LoVo (cell line): ENCODE measurements around the gene PLXNC1.

Experiments
- DNase-seq: peaks from one replicate; pipeline ENCODE4 v3.0.0-alpha.2; 2016; ENCODE audit warnings: low spot score

The PLXNC1 gene

DNA sequence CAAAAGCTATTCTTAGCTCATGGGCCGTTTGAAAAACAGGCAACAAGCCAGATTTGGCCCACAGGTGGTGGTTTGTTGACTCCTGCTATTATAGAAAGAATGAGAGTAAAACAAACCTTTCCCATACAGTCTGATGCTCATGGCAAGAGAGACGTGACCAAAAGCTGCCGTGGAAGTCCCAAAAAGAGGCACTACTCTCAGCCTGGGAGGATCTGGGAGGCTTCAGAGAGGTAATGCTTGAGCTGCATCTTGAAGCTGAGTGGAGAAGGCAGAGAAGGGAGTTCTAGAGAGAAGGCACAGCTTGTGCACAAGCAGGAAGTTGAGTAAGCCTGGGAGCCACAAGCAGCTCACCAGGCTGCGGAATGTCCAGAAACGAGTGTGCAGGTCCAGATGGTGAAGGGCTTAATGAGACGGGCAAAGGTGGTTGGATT is 9.6 kb downstream of the PLXNC1 start:
- no peak for DNase-seq

DNA sequence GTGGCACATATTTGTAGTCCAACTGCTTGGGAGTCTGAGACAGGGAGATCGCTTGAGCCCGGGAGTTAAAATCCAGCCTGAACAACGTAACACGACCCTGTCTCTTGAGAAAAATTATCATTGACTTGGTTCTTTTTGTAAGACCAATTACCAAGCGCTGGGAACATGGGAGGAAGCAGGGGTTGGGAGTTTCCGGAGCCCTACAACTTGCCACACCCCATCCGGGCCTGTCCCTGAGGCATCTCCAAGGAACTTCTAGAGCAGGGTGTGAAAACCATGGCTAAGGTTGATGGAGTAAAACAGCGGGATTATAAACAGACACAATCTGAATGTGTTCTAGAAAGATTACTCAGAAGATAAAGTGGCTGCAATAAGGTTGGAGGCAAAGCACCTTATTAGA is 10.3 kb downstream of the PLXNC1 start:
- DNase-seq: no peak

DNA sequence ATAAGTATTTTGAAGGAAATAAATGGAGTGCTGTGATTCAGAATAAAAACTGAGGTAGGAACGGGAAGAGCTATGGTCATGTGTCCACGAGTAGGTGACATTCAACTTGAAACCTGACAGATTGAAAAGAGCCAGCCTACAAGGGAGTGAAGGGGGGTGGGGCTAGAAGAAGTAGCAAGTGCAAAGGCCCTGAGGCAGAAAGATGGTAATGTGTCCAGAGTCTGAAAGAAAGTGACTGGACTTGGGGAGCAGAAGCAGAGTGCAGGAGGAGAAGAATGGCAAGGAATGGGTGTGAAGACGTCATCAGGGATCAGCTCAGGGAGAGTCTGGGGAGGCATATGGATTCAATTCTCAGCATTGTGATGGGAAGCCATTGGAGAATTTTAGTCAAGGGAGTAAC is 13.7 kb downstream of the PLXNC1 start:
- DNase-seq: no peak

DNA sequence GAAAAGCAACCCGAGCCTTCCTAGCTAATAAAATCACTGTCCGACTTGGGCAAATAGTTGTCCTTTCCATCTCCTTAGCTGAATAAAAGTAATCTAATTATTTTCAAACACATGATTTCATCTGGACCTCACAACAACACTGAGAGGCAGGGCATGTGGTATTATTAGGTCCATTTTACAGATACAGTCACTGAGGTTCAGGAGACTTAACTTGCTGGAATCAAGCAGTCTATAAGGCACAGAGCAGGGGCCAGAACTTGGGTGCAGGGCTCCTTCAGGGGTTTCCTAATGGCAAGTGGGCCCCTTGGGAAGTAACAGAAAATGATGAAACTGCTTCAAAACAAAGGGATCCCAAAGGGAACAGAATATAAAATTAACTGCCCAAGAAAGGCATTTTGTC is 15.5 kb downstream of the PLXNC1 start:
- no peak for DNase-seq

DNA sequence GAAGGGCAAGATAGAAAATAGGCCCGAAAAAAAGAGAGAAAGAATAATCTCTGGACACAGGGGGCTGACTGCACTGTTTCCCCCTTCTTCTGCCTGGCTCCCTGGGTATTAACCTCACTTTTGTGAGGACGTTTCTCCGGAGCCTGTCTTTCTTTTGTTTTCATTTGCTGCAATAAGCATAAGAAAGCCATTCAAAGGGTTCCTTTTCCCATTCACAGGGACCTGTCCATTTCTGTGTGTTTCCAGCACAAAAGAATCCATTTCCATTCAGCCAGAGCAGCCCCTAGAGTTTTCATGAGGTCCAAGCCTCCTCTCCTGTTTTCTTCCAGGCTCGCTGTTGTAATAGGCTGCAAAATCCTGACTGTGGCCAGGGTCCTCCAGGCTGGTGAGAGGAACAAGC is 16.8 kb downstream of the PLXNC1 start:
- no peak for DNase-seq

DNA sequence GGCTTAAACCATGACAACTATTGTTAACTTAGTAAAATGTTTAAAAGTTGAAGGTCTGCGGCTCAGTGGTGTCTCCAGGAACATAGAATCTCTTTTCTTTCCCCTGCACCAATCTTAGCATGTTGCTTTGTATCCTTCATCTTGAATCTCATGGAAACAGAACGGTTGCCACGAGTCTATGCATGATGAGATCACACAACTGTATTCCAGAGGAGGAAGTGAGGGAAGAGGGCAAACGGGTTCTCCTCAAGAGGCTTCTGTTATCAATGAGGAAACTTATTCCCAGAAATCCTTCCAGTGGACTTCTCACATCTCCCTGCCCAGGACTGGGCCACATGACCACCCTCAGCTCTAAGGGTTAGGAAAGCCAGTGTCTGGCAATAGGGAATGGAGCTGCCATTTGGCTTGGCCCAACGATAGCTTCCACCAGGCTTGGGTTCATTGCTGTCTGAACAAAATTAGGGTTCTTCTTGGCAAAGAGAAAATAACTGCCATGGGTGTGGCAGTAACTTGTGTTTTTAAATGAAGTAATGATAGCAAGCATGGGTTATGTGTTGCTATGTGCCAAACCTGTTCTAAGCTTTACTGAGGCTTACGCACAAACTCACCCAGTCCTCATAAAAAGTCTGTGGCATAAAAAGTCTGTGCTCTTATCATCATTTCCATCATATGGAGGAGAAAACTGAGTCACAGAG is 17.4 kb downstream of the PLXNC1 start:
- DNase-seq: no peak

DNA sequence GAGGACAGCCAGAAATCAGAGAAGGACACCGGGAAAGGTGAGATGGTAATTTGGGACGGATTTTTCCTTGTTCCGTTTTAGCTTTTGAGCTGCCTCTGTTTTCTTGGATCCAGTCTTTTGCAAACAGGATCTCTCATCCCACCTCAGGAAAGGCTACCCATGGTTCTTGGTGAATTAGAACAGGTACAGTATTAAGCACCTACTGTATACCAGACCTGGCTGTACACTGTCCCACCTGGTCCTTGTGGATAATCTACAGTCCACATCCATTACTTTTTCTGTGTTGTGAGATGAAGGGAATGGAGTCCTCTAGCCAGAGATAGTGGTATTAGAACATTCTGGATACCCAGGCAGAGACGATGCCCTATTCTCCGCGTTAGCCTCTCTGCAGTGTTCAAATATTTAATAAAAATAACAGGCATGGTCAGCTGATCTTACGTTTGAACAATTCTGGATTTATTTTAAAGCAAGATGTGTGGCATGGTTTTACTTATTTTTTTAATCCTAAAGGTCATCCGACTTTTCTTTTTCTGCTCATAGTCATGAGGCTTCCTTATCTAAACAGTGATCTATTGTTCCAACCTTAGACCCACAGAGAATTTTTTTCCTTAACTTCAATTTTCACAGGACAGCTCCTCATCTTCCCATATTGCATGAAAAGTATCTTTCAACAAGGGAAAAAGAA is 18.8 kb downstream of the PLXNC1 start:
- DNase-seq: no peak

DNA sequence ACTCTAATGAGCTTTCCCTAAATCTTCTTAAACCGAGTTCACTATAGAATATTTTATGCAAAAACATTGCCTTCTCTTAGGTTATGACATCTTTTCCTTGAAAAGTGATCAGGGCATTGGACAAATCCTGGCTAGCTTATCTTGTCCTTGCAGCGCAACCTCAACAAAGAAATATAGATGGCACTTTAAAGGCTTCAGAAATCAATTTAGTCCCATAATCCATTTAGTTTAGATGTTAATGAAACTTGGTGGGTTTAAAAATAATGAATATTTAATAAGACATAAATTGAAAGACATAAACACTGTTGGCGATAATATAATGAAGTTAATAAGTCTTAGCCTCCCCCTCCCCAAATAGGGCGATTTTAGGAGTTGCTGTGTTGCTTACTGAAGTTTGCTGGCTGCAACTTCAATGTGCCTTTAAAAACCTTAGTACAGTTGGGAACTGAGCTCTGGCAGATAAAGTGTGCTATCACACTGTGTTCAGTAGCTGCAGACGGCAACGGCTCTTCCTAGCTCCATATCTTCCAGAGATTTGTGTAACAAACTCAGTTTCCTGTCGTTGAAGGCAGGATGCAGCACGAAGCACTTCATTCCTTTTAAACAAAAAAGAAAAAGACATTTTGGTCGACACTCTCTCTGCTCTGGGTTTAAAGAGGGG is 19.5 kb downstream of the PLXNC1 start:
- no peak for DNase-seq

DNA sequence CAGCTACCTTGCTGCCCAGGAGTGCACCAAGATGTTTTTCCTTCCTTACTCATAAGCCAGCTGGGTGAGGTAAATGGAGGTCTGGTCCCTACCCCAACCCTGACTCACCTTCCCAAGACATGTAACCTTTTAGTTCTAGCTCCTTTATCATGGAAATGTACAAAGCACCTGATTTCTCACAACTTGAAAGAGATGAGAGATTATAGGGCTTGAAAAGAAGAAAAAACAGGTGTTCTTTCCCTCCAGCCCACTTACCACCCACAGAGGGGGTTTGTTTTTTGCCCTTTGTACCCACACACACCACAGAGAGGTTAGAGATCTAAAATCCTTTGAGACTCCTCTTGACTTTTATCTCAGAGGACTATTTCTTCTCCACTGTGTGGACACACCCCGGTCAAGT is 21.1 kb downstream of the PLXNC1 start:
- no peak for DNase-seq

DNA sequence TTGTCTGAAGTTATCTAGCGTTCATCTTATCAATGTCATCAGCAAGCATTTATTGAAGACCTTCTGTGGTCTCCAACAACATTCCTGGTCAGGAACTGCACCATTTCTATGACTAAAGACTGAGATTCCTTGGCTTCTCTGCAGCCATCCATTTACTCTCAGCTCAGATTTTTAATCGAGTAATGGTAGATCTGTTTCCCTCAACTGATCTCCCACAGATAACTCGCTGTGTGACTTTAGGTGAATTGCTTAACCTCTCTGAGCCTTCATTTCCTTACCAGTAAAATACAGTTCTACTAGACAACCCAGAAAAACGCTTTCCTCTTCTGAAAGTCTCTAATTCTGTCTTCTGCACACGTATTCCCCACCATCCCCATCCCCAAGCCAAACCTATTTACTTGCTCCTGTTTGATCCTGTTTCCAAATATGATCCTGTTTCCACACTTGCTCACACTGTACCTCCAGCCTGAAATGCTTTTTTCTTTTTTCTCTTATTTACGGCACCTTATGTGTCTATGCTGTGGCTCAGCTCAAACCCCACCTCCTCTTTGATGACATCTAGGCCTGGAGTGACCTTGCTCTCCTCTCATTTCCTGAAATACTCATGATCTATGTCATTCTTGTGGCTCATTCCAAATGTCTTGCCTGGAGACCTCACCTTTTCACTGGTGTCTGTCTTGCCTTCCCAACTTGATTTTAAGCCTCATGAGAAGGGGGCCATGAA is 21.8 kb downstream of the PLXNC1 start:
- no peak for DNase-seq

DNA sequence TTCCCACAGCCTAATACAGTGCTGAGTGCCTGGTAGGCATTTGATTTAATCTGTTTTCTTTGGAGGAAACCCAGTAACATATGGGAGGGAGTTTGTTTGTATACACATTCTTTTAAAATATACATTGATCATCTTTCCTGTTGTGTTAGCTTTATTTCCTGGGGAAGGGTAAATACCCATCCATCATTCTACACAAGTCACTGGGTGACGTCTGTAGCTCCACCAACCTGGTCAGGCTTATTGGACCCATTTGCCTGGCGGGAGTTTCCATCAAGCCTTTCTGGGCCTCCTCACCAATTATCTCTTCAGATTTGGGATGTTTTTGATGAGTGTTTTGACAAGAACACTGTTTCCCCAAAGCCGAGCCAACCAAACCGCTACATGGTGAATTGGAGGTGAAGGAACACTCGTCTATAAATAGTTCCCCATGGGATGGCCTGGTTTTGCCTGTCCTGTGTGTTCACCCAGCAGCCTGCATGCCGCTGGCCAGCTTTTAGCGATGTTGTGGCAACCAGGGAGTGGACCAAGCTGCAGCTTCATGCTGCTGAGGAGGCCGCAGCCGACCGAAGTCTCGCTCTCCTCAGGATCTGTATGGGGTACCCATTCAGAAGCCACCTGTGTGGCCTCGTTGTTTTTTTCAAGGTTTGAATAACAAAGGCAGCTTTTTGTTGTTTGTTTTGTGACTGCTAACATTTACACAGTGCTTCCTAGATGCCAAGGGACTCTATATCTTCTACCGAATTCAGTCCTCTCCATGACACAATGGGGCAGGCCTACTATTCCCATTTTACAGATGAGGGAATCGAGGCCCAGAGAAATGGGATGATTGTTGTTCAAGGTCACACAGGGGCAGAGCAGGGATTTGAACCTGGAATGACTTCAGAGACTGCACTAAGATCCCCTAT is 22.6 kb downstream of the PLXNC1 start:
- DNase-seq: no peak

DNA sequence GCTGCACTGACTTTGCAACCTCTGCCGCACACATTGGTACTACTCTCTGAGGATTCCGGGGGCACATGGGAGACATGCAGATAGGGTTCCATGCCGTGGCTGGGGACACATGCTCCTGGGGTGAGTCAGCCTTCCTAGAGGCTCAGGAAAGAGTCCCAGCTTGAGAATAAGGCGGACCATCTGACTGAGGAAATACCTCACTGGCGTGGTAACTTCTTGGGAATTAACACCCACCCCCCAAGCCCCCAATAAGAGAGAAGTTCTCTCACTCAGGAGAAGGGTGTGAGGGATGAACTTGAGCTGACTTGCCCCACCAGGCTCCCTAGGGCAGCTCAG is 23.2 kb downstream of the PLXNC1 start:
- no peak for DNase-seq

DNA sequence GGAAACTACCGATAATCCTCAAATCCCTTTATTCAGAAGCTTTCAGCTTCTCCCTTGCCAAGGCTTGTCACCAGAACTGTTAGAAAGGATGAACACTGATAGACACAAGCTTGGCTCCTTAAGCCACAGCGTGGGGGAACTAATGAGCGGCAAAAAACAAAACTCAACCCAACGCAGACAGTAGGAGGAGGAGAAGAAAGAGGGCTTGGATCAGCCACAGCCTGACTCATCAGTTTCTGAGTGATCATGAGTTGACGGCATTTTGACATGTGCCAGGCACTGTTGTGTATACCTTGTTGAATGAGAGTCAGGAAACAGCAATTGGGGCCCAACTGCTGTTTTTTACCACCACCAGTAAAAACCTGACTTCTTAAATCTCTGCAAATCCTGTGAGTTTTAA is 23.7 kb downstream of the PLXNC1 start:
- DNase-seq: no peak

DNA sequence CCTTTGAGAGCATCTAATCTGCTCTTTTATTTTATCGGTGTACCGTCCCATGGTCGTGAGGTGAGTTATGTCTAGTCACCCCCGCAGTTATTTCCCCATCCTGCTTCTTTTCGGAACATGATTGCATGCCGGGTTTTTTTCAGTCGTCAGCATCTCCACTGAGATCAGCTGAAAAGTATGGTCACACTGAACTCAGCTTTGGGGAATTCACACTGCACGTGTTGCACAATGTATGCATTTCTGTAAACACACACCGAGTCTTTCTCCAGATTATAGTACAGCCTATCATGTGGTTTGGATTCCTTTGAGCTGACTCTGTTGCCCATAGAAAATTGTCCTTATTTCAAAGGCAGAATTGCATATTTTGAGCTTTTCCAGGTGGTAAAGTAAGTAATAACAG is 24.6 kb downstream of the PLXNC1 start:
- DNase-seq: no peak

DNA sequence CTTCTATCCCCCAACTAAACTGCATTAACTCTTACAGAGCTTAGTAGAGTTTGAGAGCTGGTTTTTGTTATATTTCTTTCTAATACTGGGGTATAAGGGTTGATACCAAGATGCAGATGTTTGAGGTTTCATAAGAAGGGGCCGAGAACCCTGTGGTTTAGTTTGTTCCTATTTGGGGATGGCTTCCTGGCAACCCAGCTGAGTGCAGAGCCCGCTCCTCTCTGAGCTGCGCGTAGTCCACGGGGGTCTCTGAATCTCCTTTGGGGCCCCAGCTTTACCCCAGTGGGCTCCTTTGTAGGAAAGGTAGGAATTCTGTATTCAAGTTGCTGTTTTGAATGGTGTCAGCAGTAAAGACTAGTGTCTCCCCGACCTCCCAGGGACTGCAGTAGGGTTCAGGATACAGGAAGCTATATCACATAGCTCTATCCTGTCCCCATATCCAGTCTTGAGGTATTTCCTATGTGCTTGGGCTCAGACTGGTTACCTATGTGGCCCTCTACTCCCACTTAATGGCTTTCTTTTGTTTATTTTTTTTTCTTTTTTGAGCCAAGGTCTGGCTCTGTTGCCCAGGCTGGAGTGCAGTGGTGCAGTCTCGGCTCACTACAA is 25.4 kb downstream of the PLXNC1 start:
- no peak for DNase-seq

DNA sequence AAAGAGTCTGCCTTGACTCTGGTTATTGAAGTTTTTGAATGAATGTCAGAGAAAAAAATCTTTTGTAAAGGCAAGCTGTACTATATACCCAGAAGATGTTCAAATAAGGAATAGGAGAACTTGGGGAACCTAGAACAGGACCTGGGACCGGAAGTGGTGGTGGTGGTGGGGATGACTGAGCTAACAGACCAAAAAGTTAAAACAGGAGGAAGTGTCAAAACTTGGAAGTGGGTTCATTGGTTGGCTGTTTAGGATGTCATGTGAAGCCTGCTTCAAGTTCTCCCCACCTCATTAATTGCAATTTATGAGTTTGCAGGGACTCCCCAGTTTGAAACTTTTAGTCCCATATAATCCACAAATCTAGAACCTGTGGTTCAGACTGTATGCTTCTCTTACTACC is 26.2 kb downstream of the PLXNC1 start:
- no peak for DNase-seq

DNA sequence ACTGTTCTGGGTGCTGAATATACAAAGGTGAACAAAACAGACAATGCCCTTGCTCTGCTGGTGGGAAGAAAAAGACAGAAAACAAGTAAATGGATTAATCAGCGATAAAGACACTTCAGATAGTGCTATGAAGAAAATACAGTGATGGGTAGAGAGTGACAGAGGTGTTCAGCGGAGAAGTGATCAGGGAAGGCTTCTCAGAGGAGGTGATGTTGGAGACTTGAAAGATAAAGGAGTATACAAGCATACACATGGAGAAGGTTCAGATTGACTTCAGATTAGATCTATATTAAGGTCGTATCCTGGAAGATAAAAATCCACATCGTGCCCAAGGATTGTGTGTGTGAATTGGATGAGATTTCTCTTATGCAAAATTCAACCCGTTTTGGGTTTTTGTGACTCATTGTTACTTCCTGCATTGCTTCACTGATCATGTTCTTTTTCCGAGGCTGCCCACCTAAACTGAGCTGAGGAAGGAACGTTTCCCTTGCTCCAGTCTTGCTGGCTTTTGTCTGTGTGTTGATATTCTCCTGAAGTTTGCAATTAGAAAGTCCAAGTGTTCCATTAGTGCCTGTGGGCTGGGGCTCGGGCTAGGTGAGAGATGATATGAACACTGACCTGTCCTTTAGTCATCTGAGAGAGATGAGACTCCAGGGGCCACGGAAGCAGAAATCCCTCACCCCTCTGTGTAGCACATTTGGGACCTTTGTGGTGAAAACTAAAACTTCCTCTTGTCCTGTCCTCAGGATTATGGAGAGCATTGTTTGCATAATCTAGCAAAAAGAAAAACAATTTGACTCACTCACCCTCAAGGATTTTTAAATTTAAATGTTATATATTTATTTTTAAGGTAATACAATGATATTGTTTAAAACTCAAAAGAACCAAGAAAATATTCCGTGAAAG is 27.6 kb downstream of the PLXNC1 start:
- no peak for DNase-seq

DNA sequence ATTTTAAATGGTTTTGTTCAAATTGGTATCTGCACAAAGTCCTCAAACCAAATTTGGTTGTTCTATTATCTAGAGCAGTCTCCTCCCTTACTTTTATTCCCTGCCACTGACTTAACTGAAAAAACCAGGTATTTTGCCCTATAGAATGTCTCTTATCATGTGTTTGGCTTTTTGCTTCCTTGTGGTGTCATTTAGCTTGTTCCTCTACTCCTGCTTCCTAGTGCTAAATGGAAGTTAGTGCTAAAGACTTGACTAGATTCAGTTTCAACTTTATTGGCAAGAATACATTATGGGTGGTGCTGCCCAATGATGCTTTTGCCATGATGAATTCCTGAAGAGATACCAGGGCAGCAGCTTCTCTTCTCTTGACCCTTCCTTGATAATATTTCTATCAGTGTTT is 29.7 kb downstream of the PLXNC1 start:
- no peak for DNase-seq

DNA sequence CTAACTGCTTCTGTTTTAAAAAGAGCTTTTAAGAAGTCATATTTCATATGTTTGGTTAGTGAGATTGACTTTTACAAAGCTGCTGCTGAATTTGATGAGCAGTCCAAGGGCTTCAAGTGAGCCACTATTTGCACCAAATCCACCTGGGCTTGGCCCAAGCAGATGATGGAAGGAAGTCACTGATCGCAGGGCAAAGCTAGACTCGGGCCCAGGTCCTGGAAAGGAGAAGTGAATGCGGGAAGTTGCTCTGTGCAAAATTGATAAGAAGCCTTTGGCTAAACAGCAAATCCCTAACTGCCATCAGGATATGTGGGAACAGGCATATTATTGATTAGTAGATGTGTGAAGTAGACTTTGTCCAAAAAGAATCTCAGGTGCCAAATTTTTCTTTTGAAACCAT is 30.5 kb downstream of the PLXNC1 start:
- no peak for DNase-seq

DNA sequence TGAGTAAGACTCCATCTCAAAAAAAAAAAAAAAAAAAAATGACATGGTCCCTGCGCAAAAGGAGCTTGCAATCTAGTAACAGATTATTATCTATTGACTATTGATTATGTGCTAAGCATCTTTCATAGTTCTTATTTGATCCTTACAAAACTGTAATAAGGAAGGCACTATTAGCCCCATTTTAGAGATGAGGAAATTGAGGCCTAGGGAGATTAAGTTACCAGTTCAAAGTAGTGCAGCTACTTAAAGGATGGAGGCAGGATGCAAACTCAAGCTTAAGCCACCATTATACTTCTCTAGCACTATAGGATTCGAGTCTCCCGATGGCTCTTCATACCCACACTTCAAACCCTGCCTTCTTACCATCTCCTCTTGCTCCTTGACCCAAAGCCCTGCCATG is 31.3 kb downstream of the PLXNC1 start:
- no peak for DNase-seq
